CD4-positive, alpha-beta T cell treated with Interleukin-10 for 1 hour (primary cell): ENCODE results near the gene DARS2.
"Not testable (repeated sequence)": the region's sequence is repeated elsewhere in the genome, so short reads cannot be mapped to it uniquely, and the experiment has no call there.

ENCODE experiments used
- DNase-seq: peaks from one replicate; pipeline ENCODE4 v3.0.0-alpha.2; 2020

DARS2 gene, protein sequence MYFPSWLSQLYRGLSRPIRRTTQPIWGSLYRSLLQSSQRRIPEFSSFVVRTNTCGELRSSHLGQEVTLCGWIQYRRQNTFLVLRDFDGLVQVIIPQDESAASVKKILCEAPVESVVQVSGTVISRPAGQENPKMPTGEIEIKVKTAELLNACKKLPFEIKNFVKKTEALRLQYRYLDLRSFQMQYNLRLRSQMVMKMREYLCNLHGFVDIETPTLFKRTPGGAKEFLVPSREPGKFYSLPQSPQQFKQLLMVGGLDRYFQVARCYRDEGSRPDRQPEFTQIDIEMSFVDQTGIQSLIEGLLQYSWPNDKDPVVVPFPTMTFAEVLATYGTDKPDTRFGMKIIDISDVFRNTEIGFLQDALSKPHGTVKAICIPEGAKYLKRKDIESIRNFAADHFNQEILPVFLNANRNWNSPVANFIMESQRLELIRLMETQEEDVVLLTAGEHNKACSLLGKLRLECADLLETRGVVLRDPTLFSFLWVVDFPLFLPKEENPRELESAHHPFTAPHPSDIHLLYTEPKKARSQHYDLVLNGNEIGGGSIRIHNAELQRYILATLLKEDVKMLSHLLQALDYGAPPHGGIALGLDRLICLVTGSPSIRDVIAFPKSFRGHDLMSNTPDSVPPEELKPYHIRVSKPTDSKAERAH

DNA sequence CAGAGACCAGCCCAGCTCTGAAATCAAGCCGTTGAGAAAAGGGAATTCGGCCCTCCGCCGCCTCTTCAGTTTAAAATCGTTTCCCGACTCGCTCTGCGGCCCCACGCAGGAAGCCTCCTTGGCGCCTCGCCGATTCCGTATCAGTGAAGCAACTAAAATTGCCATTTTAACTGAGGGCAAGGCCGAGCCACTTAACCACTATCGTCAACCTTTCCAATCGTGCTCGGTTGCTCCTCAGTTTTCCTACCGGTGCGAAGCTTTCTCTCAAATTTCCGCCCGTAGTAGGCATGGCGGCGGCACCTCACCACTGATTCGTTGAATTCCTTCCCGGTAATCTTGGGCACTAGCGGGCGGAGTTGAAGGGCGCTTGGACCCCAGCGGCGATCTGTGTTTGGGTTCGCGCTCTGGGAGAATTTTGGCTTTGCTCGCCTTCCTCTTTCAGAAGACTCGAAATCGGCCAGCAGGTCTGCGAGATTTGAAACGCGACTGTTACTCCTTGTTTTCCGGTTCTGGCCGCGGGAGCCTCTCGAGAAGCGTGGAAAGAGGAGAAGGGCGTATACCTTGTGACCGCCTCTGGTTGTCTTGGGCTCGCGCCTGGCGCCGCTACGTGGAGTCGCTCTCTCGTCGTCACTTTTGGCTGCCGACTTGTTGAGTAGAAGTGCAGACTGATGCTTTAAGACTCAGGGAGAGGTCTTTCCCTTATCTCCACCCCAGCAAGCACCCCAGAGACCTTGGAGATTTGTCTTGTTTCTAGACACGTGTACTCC lies at the start of gene DARS2, which contains the start of gene CENPL:
Gene DARS2, plus strand, starts transcription at position 359 of the 767 bp plus-strand sequence. CDS start 557 bp downstream, outside the sequence.
Gene CENPL, minus strand, starts transcription at position 569 of the 767 bp plus-strand sequence. CDS start 13,584 bp downstream, outside the sequence.
- DNase-seq, result peak; percentile 94

DNA sequence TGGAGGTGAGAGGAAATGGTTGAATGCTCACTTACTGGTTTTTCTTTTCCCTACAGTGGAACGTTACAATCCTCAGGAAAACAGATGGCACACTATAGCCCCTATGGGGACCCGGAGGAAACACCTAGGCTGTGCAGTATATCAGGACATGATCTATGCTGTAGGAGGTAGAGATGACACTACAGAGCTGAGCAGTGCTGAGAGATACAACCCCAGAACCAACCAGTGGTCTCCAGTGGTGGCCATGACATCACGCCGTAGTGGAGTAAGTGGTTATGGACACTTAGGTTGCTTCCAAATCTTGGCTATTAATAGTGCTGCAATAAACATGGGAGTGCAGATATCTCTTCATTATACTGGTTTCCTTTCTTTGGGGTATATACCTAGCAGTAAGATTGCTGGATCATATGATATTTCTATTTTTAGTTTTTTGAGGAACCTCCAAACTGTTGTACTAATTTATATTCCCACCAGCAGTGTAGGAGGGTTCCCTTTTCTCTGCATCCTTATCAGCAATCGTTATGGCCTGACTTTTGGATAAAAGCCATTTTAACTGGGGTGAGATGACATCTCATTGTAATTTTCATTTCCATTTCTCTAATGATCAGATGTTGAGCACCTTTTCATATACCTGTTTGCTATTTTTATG lies 48.8 kb upstream of the DARS2 start:
- no peak for DNase-seq

DNA sequence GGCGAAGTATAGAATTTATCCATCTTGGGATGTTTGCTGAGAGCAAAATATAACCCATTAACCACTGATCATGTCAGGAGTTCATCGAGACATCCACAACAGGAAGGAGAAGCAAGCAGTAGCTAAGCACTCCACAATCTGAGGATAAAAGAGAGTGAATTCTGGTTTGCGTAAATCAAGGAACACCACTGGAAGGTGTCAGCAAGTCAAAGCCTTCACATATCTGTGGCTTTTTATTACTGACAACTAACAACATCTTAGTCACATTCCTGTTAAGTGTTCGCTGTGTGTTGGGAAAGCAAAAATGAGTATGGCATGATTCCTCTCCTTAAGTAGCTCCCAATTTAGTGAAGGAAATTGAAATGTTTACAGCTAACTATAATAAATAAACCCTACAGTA lies 44.5 kb upstream of the DARS2 start:
- no peak for DNase-seq

DNA sequence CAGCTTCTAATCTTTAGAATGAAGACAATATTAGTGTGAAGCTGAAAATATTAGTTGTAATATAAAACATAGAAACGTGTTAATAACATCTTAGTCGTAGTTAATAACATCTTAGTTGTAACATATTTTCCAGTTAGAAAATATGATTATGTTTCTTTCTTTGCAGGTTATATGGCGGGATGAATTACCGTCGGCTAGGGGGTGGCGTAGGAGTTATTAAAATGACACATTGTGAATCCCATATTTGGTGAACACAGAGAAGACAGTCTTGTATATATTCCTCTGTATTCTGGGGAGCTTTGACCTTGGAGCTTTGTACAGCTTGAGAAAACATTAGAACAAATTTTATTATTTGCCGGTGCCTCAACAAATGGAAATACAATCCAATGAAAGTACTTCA lies 39.5 kb upstream of the DARS2 start:
- DNase-seq, result no peak

DNA sequence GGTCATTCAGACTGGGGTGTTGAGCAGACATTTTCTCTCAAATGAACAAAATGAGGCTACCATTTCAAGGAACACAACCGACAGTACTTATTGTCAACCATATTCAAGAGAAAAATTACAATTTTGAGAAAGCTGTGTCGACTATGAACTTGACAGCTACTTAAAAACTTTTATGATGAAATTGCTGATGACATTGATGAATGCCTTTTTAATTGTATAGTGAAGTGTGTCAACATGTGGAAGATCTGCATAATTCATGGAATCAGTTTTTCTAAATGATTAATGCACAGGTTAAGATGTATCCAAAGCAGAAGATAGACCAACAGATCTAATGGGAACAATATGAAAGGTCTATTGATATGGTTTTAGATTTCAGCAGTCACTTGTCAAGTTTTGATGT lies 34.6 kb upstream of the DARS2 start:
- DNase-seq, result no peak

DNA sequence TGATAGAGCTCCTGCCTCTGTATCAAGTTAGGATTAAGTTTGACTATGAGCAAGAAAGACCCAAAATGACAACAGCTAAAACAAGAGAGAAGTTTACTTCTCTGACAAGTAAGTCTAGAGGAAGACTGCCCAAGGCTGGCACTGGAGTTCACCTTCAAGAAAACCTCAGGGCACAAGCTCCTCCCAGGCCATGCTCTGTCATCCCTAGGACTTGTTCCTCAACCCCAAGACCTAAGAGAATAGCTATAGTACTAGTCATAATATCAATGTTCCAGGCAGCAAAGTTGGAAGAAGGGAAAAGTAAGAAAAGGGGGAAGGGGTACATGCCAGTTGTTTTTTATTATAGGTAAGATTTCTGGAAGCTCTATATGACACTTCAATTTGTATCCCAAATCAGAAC lies 26.4 kb upstream of the DARS2 start:
- DNase-seq, result no peak

DNA sequence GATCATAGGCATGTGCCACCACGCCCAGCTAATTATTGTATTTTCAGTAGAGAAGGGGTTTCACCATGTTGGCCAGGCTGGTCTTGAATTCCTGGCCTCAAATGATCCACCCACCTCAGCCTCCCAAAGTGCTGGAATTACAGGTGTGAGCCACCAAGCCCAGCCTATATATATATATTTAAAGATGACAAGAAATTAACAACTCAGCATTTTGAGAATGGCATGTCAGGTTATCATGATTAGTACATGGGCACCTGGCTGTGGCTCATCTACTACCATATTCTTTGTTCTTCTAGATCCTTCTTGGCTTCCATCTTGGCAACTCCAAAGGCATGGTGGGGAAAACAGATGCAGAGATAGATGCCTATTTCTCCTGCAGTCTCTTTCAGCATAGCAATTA lies 24.5 kb upstream of the DARS2 start:
- not testable (repeated sequence) for DNase-seq

DNA sequence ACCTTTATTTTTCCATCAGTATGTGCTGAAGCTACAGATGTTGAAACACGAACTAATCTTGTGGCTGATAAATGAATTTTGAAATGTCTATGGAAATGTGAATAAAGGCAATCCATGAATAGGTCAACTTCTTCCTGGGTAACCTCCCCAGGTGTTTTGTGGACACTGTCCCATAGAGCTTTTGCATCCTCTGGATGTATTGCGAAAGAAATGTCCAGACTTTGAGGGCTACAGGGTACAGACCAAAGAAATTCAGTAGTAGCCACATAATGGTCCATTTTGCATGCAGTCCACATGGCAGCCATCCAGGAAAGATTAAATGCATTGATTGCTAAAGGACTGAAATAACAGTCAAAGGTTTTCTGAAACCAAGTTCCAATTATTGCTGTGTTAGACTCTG lies 21.5 kb upstream of the DARS2 start:
- DNase-seq, result no peak

DNA sequence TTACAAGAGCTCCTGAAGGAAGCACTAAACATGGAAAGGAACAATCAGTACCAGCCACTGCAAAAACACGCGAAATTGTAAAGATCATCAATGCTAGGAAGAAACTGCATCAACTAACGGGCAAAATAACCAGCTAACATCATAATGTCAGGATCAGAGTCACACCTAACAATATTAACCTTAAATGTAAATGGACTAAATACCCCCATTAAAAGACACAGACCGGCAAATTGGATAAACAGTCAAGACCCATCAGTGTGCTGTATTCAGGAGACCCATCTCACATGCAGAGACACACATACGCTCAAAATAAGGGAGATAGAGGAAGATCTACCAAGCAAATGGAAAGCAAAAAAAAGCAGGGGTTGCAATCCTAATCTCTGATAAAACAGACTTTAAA lies 10.8 kb upstream of the DARS2 start:
- not testable (repeated sequence) for DNase-seq

DNA sequence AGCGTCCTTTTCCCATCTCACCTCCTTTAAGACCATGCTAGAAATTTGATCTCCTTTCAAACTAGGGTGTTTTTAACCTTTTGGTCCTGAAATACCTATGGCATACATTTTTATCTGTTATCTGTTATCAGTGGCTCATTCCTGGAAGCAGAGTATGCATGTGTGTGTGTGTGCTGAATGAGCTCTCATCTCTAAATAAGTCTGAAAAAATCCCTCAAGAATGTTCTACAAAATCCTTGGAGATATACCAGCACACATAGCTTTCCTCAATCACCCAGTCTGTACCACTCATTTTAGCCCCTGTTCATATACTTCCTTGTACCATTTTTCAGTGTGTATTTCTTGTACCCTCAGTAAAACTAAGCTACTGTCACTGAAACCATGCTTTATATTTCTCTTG lies 6.0 kb upstream of the DARS2 start:
- no peak for DNase-seq

DNA sequence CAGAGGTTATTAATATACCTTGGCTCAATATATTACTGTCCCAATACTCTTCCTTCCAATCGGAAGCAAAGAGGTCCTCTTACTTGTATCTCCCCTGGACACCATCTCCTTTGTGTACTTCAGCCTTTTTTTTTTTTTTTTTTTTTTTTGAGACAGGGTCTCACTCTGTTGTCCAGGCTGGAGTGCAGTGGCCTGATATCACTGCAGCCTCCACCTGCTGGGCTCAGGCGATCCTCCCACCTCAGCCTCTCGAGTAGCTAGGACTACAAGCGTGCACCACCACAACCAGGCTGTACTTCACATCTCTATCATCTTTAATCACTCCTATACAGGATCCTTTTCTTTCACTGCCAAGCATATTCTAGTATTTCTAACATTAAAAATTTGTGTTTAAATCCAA lies 2.8 kb upstream of the DARS2 start:
- no peak for DNase-seq

DNA sequence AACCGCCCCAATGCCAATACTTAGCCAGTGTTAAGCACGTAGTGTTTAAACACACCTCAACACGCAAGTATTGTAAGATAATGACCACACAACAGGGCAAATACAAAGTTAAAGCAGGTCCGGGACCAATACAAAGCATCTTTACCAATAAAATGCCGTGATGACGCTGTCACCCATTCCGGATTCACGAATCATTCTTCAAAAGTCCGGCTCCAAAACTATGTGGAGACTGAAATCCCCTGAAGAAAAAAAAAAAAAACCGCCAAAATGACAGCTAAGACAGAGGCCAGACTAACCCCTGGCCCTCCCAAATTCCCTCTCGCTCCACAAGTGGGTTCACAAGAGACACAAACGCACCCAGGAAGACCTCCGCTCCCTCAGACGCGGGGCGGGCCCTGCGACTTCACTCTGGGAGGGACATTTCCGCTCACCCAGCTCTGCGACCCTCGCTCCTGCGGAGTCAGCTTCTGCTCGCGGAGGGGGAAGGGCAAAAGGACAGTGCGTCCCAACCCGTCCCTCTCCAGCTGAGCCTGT lies 625 bp upstream of the DARS2 start:
- DNase-seq, result no peak

DNA sequence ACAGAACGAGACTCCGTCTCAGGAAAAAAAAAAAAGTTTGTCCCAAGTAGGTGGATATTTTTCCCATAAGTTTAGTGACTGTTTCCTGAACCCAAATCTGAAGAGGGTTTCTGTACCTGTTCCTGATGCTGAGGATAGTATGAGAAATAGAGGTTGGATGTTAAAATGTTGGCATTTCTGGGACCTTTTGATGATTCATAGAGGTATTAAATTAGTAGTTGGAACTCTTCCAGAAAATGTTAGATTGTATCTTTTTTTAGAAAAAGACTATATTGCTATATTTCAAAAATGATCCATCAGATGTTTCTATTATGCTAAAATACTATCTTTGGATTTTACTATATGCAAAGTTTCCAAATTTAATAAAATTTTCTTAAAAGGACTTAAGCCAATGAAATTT lies 3.1 kb downstream of the DARS2 start:
- DNase-seq, result no peak

DNA sequence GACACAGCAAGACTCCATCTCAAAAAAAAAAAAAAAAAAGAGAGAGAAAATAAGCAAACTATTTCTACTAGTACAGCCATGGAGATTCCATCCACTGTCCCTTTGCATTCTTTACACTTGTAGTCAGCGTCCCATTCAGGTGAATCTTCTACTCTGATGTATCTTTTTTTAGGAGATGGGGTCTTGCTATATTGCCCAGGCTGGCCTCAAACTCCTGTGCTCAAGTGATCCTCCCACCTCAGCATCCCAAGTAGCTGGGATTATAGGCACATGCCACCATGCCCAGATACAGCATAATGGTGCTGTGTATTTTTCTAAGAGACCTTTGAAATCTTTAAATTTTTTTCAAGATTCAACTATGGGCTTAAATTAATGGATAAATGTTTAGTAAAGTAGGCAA lies 8.3 kb downstream of the DARS2 start:
- DNase-seq, result no peak

DNA sequence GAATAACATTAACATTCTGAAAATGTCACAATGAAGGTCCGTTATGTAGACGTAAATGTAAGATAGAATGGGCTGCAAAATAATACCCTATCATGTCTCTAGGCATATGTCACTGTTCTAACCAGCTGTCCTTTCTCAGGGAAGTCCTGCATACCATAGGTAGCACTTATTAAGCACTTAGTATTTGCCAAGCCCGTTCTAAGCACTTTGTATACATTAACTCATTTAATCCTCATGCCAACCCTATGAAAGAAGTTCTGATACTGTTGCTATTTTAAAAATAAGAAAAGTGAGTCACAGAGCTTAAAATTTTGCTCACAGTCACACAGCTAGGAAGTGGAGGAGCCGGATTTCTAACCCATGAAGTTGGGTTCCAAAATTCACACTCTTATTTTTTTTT lies 27.6 kb downstream of the DARS2 start:
- DNase-seq, result no peak

DNA sequence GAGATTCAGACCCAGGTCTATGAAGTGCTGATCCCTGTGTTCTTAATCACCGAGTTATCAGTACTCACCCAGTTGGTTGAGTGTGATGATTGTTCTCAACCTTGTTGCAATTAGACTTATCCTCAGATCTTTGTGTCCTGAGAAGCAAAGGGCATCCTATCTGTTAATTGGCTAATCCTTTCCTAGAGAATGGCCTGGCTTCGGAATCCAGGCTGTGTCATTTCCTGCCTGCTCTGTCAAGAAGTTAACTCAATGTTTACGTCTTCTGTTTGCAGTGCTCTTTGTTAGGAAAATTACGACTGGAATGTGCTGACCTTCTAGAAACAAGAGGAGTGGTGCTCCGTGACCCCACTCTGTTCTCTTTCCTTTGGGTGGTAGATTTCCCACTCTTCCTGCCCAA lies 28.6 kb downstream of the DARS2 start:
- DNase-seq, result no peak

DNA sequence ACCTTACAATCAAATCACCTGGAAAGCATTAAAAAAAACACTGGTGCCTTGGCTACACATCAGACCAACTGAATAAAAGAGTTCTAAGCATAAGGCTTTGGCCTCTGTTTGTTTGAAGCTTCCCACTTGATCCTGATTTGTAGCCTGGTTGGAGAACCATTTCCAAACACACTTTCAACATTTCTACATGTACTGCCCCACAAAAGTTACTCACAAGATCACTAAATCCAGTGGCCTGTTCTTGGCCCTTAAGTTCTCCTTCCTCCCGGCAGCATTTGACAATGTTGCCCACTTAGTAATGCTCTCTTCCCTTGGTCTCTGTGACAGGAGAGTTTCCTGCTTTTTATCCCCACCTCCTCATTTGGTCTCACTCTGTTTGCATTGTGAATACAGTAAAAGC lies 31.5 kb downstream of the DARS2 start:
- no peak for DNase-seq

DNA sequence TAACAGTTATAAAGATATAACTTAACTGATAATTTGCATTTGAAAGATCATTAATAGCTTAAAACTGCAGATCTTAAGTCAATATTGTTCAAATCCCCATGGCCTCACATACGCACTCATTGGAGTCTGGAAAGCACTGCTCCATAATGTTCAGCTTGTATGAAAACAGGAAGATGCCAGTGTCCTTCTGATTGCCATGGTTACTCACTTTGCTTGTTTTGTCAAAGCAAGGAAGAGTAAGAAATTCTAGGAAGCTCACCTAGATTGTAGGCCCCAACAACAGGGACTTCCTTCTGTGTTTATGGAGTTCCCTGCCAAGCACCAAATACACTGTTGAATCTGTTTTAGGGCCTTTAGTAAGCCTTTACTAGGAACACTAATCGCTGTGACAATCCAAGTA lies 32.4 kb downstream of the DARS2 start:
- no peak for DNase-seq

DNA sequence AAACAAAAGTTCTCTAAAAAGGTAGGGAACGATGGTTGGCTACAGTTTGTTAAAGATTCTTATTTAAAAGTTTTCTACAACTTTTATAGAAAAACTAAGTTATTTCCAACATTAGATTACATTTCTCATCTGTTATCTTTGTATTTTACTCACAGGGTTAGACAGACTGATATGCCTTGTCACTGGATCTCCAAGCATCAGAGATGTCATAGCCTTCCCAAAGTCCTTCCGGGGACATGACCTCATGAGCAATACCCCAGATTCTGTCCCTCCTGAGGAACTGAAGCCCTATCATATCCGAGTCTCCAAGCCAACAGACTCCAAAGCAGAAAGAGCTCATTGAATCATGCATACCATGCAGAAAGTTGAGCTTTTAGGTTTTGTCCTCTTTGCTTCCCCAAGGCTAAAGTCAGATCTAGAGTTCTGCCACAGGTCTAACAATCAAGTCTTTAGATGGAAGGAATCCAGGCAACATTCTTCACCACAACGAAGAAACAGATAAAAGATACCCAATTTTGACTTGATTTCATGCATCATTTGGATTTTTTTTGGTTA lies 33.0 kb downstream of the DARS2 start:
- no peak for DNase-seq

DNA sequence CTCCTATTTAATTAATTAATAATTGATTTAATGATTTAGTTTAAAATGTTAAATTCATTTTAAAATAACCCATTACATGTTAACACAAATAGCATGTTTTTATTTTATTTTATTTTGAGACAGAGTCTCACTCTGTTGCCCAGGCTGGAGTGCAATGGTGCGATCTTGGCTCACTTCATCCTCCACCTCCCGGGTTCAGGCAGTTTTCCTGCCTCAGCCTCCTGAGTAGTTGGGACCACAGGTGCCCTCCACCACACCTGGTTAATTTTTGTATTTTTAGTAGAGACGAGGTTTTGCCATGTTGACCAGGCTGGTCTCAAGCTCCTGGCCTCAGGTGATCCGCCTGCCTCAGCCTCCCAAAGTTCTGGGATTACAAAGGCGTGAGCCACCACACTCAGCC lies 35.1 kb downstream of the DARS2 start:
- DNase-seq, result not testable (repeated sequence)

DNA sequence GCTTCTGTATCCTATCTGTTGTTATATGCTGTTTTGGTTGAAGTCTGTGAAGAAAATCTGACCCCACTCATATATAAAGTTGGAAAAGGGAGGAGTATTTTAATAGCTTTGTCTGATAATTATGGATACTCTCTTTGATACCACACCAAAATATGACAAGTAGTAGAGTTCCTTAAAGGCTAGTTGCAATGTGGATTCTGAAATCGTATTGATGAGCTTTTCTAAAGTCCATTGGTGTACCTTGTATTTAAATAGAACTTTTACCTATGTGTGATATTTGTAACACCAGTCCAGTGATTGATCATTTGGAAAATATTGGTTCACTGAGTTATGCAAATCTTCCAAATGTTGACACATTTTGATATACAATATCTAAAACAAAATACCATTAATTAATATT lies 35.6 kb downstream of the DARS2 start:
- DNase-seq, result no peak

DNA sequence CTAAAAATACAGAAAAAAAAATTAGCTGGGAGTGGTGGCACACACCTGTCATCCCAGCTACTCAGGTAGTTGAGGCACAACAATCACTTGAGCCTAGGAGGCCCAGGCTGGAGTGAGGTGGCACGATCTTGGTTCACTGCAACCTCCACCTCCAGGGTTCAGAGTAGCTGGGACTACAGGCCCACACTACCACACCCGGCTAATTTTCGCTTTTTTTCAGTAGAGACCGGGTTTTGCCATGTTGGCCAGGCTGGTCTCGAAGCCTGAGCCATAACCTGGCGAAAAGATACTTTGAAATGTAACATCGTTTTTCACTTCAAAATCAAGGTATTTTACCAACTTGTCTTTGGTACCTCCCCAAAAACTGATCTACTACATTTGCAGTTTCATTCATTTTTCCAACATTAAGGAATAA lies 37.3 kb downstream of the DARS2 start:
- DNase-seq, result no peak
